Stimulated activated CD4-positive, alpha-beta T cell treated with anti-CD3 and anti-CD28 coated beads, Interleukin-4, amount 100 ng/mL, for 1 hour (primary cell): ENCODE data around the gene STARD8.
"Not testable (repeated sequence)": the region's sequence is repeated elsewhere in the genome, so short reads cannot be mapped to it uniquely, and the experiment has no call there.

Experiments used
- DNase-seq: peaks from one replicate; pipeline ENCODE4 v3.0.0-alpha.2; 2020

STARD8 gene

DNA sequence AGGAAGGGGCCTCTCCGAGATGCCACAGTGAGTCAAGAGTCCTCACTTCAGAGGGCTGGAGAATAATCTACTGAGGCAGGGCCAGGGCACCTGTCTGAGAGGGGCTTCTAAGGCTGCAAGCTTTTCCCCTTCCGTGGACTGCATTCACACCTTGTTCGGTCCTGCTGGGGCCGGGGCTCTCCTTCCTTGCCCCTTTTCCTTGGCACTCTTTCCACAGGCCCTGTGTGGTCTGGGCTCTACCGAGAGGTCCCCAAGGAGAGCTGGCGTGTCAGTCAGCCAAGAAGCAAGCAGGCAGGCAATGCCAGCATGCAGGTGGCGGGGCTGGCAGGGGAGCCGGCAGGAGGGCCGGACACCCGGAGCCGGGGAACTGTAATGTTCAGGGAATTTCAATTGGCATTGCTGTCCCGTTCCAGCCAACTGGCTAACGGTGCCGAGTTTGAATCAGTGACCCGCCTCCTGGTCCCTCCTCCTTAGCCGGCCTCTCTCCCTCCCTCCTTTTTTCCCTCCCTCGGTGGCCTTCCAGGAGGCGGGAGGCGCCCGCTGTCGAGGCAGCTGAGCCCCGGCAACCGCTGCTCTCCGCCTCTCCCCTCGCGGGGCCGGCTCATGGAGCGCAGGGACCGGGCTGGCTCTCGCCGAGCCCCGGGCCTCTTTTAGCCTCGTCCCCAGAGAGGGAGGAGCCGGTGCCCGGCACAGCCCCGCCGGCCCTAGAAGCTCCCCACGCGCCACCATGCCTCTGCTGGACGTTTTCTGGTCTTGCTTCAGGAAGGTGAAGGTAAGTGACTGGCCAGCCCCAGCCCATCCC lies at the start of gene STARD8:
TSS of gene STARD8 (plus strand) at position 511 of the 802 bp plus-strand sequence. CDS start at position 728, 217 bp downstream.
- no peak for DNase-seq

DNA sequence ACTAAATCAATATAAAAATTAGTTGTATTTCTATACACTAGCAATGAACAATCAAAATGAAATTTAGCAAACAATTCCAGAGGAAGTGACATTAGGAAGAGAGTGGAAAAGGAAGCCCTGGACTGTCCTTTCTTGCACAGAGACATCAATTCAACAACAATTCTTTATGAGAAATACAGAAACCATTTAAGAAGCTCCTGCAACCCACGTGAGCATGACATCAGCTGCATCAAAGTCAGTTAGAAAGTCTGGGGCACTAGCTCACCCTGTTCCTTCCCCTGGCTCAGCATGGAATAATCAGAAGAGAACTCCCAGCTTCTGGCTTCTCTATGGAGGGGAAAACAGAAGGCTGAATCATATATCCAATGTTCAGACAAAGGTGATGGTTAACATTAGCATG lies 48.6 kb upstream of the STARD8 start:
- DNase-seq, result no peak

GRCh38 chrX:68599256-68600152 lies 48.0 kb upstream of the STARD8 start:
- DNase-seq, result no peak

GRCh38 chrX:68604216-68604615 lies 43.2 kb upstream of the STARD8 start:
- not testable (repeated sequence) for DNase-seq

DNA sequence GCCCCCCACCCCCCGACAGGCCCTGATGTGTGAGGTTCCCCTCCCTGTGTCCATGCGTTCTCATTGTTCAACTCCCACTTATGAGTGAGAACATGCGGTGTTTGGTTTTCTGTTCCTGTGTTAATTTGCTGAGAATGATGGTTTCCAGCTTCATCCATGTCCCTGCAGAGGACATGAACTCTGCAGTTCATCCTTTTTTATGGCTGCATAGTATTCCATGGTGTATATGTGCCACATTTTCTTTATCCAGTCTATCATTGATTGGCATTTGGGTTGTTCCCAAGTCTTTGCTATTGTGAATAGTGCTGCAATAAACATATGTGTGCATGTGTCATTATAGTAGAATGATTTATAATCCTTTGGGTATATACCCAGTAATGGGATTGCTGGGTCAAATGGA lies 32.7 kb upstream of the STARD8 start:
- not testable (repeated sequence) for DNase-seq

DNA sequence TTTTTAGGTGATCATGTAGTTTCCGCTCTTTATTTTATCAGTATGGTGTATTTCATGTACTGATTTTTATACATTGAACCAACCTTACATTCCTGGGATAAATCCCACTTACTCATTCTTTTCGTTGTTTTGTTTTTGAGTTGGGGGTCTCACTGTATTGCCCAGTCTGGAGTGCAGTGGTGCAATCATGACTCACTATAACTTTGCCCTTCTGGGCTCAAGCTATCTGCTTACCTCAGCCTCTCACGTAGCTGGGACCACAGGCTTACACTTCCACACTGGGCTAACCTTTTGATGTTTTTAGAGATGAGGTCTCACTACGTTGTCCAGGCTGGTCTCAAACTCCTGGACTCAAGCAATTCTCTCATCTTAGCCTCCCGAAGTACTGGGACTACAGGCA lies 19.5 kb upstream of the STARD8 start:
- DNase-seq, result no peak

DNA sequence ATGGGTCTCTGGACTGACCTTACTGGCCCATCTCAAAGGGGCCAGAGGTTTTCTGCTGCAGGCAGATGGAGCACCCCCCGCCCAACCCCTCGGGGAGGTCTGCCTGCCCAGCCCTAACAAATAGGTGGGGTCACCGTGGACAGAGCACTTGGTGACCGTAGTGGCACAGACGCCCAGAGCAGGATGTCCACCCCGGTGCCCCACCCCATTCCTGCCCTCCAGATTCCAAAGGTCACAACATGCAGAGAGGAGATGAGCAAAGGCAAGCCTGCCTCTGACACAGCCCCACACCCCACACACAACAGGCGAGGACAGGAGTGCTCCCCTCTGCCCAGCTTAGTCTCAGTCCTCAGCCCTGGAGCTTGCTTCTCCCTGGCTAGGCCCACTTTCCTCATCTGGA lies 17.5 kb upstream of the STARD8 start:
- not testable (repeated sequence) for DNase-seq

- no peak for DNase-seq
These were observed 16.1 kb upstream of the STARD8 start for GRCh38 chrX:68631336-68631735.

- no peak for DNase-seq
These were observed 15.0 kb upstream of the STARD8 start for GRCh38 chrX:68632491-68632890.

DNA sequence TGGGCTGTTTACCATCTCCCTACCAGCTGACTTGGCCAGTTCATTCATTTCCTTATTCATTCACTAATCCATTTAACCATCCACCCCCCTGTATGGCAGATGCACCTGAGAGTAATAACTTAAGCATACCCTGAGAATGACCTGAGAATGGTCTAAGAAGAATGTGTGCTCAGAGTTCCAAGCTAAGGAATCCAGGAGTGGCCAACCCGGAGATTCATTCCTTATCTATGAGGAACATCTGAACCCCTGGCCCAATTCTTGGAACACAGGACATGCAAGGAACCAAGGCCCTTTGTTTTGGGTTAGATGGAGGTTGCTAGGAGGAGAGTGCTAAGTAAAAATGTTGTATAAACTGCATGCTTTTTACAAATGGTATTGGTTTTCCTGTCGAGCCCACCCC lies 13.5 kb upstream of the STARD8 start:
- DNase-seq, result no peak

GRCh38 chrX:68634649-68635227 lies 12.7 kb upstream of the STARD8 start:
- no peak for DNase-seq

- no peak for DNase-seq
These were observed 6.8 kb upstream of the STARD8 start for GRCh38 chrX:68640661-68641060.

DNA sequence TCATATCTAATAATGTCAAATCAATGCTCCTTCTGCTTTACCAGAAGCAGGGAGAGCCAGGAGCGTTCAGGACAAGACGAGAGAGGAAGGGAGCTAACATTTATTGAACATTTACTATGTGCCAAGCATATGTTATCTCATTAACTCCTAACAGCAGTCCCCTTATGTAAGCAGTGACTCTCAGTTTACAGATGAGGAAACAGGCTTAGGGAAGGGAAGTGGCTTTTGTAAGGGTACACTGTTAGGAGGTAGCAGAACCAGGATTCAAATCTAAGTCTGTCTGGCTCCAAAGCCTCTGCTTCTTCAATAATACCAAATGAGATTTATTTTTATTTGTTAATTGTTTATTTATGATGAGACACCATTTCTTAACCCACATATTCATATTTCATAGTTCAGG lies 2.6 kb upstream of the STARD8 start:
- DNase-seq, result no peak

- no peak for DNase-seq
These were observed 1.0 kb upstream of the STARD8 start for GRCh38 chrX:68646421-68646820.

GRCh38 chrX:68648960-68649359 lies 1.5 kb downstream of the STARD8 start:
- no peak for DNase-seq

GRCh38 chrX:68650491-68650890 lies 3.0 kb downstream of the STARD8 start:
- DNase-seq, result no peak

GRCh38 chrX:68651110-68651509 lies 3.6 kb downstream of the STARD8 start:
- no peak for DNase-seq

- no peak for DNase-seq
These were observed 5.1 kb downstream of the STARD8 start for GRCh38 chrX:68652326-68653170.

DNA sequence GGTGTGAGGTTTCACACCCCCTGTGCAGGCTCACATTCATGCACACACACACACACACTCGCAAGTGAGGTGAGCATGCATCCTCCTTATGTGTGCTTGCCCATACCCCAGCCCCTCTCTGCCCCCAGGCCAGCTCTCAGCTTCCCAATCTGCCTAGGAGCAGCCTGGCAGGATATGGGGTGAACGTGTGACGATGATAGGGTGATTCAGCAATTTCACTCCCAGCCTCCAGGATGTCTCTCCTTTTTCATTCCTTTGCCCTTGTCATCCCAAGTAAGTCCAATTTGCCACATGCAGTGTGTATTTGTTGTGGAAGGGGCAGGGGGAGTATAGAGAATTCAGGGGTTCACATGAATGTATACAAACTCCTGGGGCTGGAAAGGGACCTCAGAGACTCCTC lies 7.2 kb downstream of the STARD8 start:
- DNase-seq, result no peak

DNA sequence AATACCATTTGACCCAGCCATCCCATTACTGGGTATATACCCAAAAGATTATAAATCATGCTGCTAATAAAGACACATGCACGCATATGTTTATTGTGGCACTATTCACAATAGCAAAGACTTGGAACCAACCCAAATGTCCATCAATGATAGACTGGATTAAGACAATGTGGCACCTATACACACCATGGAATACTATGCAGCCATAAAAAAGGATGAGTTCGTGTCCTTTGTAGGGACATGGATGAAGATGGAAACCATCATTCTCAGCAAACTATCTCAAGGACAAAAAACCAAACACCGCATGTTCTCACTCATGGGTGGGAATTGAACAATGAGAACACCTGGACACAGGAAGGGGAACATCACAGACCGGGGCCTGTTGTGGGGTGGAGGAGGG lies 9.0 kb downstream of the STARD8 start:
- DNase-seq, result not testable (repeated sequence)

DNA sequence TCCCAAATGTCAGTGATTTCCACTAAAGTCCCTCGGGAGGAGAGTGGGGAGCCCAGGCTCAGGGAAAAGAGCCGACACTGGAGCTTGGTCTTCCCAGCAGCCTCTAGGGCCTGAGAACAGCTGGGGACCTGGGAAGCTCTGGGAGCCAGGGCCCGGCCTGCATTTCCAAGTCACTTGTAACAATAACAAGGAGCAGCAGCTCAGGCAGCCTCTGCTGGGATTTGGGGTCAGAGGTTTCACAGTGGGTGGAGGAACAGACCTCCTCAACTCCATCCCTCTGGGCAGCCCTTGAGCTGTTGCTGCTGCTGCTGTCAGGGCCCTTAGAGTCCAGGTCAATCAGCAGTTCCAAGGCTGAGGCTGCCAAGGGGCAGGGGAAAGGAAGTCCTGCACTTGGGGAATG lies 11.1 kb downstream of the STARD8 start:
- DNase-seq, result no peak

DNA sequence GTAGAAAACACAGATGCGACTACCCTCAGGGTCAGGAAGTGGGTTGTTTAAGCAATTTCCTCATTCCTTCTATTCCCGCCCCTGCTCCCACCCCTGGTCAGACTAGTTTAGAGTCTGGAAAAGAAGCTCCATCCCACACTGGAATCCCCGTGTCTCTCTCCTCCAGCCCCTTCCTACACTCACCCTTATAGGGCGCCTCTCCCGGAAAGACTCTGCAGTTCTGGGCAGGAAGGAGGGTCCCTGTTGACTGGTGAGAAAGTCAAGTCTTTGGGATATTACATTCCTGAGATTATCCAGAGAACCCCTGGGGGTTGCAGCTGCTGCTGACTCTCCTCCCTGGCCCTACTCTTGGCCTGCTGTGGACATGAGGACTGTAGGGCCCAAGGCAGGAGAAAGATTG lies 11.9 kb downstream of the STARD8 start:
- no peak for DNase-seq

GRCh38 chrX:68659786-68660185 lies 12.3 kb downstream of the STARD8 start:
- no peak for DNase-seq
